Pulmonary artery endothelial cell (primary cell): ENCODE data around the gene C9orf72. TPM values are rescaled to one million over a fixed set of nuclear protein-coding genes. Genes with fewer than 3 reads are reported as not detected.
"Not testable (repeated sequence)": the region's sequence is repeated elsewhere in the genome, so short reads cannot be mapped to it uniquely, and the experiment has no call there.

Experiments used
- DNase-seq: peaks from one replicate; pipeline ENCODE4 v3.0.0-alpha.2; 2011; ENCODE audit warnings: low read depth, low spot score
- total RNA-seq: library from RNA; depleted of rRNA; stranded (reverse); fragments of >200 nt; gene quantifications from 2 replicates; pipeline ENCODE4 v1.2.3, GENCODE V29; 2014

Gene C9orf72
- total RNA-seq, result 7.1 and 8.3 TPM in 2 replicates

GRCh38 chr9:27572918-27573633 is at the start of gene C9orf72:
Gene C9orf72, minus strand, starts transcription at chr9:27573481. Its CDS starts 6,361 bp downstream, at chr9:27567120.
- DNase-seq, result no peak

- DNase-seq, result no peak
Observed at GRCh38 chr9:27622693-27623340, 49.5 kb upstream of the C9orf72 start.

GRCh38 chr9:27619743-27620142 is 46.5 kb upstream of the C9orf72 start:
- no peak for DNase-seq

GRCh38 chr9:27618066-27618465 is 44.8 kb upstream of the C9orf72 start:
- DNase-seq, result no peak

- no peak for DNase-seq
Observed at GRCh38 chr9:27614551-27614950, 41.3 kb upstream of the C9orf72 start.

GRCh38 chr9:27612036-27612435 is 38.8 kb upstream of the C9orf72 start:
- DNase-seq, result not testable (repeated sequence)

GRCh38 chr9:27610622-27611021 is 37.3 kb upstream of the C9orf72 start:
- no peak for DNase-seq

GRCh38 chr9:27602954-27603353 is 29.7 kb upstream of the C9orf72 start:
- DNase-seq, result no peak

- no peak for DNase-seq
Observed at GRCh38 chr9:27602142-27602861, 29.0 kb upstream of the C9orf72 start.

GRCh38 chr9:27601396-27601795 is 28.1 kb upstream of the C9orf72 start:
- DNase-seq, result no peak

GRCh38 chr9:27600256-27600655 is 27.0 kb upstream of the C9orf72 start:
- DNase-seq, result no peak

GRCh38 chr9:27599870-27600238 is 26.6 kb upstream of the C9orf72 start:
- no peak for DNase-seq

GRCh38 chr9:27599102-27599869 is 26.0 kb upstream of the C9orf72 start:
- DNase-seq, result no peak

GRCh38 chr9:27595733-27596132 is 22.5 kb upstream of the C9orf72 start:
- no peak for DNase-seq

GRCh38 chr9:27591672-27592071 is 18.4 kb upstream of the C9orf72 start:
- no peak for DNase-seq

- no peak for DNase-seq
Observed at GRCh38 chr9:27591093-27591492, 17.8 kb upstream of the C9orf72 start.

GRCh38 chr9:27590651-27591050 is 17.4 kb upstream of the C9orf72 start:
- DNase-seq, result no peak

GRCh38 chr9:27589462-27589861 is 16.2 kb upstream of the C9orf72 start:
- DNase-seq, result no peak

GRCh38 chr9:27586304-27586703 is 13.0 kb upstream of the C9orf72 start:
- DNase-seq, result no peak

GRCh38 chr9:27584931-27585330 is 11.7 kb upstream of the C9orf72 start:
- no peak for DNase-seq

- no peak for DNase-seq
Observed at GRCh38 chr9:27582794-27583193, 9.5 kb upstream of the C9orf72 start.

GRCh38 chr9:27581826-27582225 is 8.5 kb upstream of the C9orf72 start:
- DNase-seq, result no peak
